Nucleus accumbens (tissue), 56 donors: ENCODE measurements around the gene MFAP2.
"Not testable (repeated sequence)": the region's sequence is repeated elsewhere in the genome, so short reads cannot be mapped to it uniquely, and the experiment has no call there.

ENCODE experiments used
- DNase-seq, 56 donors: peaks; one replicate each; lab custom pipeline; 2025; lab: John Stamatoyannopoulos, UW

Gene MFAP2

GRCh38 chr1:16936580-16936979 lies 43.8 kb downstream of the MFAP2 start:
- not testable (repeated sequence) for DNase-seq

GRCh38 chr1:16933945-16934344 lies 46.5 kb downstream of the MFAP2 start:
- DNase-seq, result peak in 7 of 56 donors; percentile 10 to 59 (median 22)

- DNase-seq, result not testable (repeated sequence)
These were observed 49.0 kb downstream of the MFAP2 start for GRCh38 chr1:16931206-16931934.

- DNase-seq, result not testable (repeated sequence)
These were observed 51.0 kb downstream of the MFAP2 start for GRCh38 chr1:16929146-16930041.

GRCh38 chr1:16927711-16928485 lies 52.5 kb downstream of the MFAP2 start:
- no peak for DNase-seq

- DNase-seq, result no peak
These were observed 53.2 kb downstream of the MFAP2 start for GRCh38 chr1:16927256-16927655.

GRCh38 chr1:16926491-16927073 lies 53.8 kb downstream of the MFAP2 start:
- peak in 26 of 56 donors; percentile 11 to 77 (median 30) for DNase-seq

- DNase-seq, result peak in 4 of 56 donors; percentile 20 to 59 (median 38)
These were observed 54.6 kb downstream of the MFAP2 start for GRCh38 chr1:16925635-16926490.

- DNase-seq, result no peak
These were observed 55.4 kb downstream of the MFAP2 start for GRCh38 chr1:16924919-16925477.
